T-helper 2 cell treated with Interferon-gamma antibody and Interleukin-4, amounts not matched to agents 5 μg/mL and 100 μg/mL, for 36 hours (primary cell): ENCODE data around the gene CMTR1.
"Not testable (repeated sequence)": the region's sequence is repeated elsewhere in the genome, so short reads cannot be mapped to it uniquely, and the experiment has no call there.

Experiments used
- DNase-seq: peaks from one replicate; pipeline ENCODE4 v3.0.0; 2021; ENCODE audit warnings: low spot score
- H3K27ac Mint-ChIP-seq: one replicate; pipeline ENCODE4 v1.8.0; 2021; ENCODE audit warnings: mild to moderate bottlenecking, mixed read lengths
- H3K27me3 Mint-ChIP-seq: one replicate; pipeline ENCODE4 v1.8.0; 2021; ENCODE audit warnings: low read depth, mixed read lengths
- H3K36me3 Mint-ChIP-seq: one replicate; pipeline ENCODE4 v1.8.0; 2021; ENCODE audit warnings: low read depth, mixed read lengths
- H3K4me1 Mint-ChIP-seq: one replicate; pipeline ENCODE4 v1.8.0; 2021; ENCODE audit warnings: low read depth, mixed read lengths
- H3K4me3 Mint-ChIP-seq: one replicate; pipeline ENCODE4 v1.8.0; 2022; ENCODE audit warnings: mild to moderate bottlenecking, moderate library complexity, mixed read lengths
- H3K9me3 Mint-ChIP-seq: one replicate; pipeline ENCODE4 v1.8.0; 2021; ENCODE audit warnings: mixed read lengths

Gene CMTR1

DNA sequence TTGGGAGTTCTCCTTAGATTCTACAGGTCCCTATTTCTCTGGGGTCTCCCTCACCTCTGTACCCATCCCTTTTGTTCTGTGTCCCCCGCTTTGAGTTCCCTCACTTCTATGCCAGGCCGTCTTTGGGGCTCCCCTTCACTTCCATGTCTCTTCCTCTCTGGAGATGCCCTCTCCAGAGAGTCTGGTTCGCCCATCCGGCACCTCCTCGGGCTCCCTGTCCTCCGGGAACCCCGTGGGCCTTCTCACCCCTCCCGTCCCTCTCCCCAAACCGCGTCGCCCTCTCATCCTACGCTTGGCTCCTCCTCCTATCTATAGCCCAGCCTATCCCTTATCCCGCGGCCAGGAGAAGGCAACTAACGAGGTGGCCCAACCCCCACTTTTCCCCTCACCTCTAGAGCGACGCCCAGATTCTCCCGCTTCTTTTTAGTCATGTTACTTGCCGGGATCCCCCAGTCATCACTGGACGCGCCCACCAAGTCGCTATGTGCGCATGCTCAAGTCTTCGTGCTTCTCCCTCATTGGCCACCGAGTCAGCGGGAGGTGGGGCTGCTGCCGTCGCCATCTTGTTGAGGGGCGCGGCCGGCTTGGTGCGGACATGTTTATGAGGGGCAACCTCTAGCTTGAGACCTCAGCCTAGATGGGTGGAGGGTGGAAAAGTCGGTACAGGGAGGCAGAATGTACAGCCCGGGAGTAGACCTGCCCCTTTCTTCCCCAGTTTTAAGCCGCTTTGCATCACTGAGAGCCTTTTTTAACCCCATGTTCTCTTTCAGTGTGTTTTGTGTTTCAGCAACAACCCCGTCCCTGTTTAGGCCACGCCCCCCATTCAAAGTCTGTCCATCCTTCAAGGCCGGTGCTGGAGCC is 66.6 kb downstream of the CMTR1 start, which contains the start of gene CCDC167:
CCDC167 (minus strand) TSS at position 461 of the 861 bp plus-strand sequence; CDS start at position 431, 30 bp downstream.
- Mint-ChIP-seq H3K27ac (peak within 1 kb of the TSS; percentile 99), H3K4me3 (peak within 1 kb of the TSS; percentile 99)

DNA sequence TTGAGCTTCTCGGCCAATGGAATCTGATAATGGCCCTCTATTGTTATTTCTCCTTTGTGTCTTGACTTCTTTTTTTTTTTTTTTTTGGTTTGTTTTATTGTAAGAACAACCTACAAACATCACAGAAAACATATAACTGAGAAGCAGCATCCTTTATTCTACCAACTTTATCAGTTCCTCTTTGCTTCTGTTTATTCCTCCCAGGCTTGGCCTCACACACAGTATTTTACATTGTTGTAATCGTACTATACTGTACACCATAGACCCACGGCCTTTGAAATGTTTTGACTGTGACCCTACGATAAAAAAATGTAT is 67.2 kb downstream of the CMTR1 start:
- Mint-ChIP-seq H3K4me1 (peaks cover 58% of the 10 kb centered on the region), H3K4me3 (peak overlapping the region; percentile 99), H3K27me3 (no peaks in the 10 kb centered on the region), H3K9me3 (no peaks in the 10 kb centered on the region), H3K36me3 (peaks cover 10% of the 10 kb centered on the region), H3K27ac (peak overlapping the region; percentile 99)
- no peak for DNase-seq

More for the DNA sequence above, 66.6 kb downstream of the CMTR1 start, which contains the start of gene CCDC167:
- Mint-ChIP-seq H3K9me3 (no peaks in the 10 kb centered on the region), H3K27me3 (no peaks in the 10 kb centered on the region), H3K4me1 (peaks cover 59% of the 10 kb centered on the region), H3K36me3 (peaks cover 10% of the 10 kb centered on the region)
- DNase-seq = peak; percentile 97

DNA sequence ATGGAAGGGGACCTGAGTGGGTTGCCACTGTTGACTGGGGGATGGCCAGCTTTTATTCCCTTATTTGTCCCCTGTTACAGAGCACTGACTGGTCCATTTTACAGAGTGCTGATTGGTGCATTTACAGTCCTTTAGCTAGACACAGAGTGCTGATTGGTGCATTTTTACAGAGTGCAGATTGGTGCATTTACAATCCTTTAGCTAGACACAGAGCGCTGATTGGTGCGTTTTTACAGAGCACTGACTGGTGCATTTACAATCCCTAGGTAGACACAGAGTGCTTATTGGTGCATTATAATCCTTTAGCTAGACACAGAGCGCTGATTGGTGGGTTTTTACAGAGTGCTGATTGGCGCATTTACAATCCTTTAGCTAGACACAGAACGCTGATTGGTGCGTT is 67.9 kb downstream of the CMTR1 start:
- H3K4me1 Mint-ChIP-seq = peaks cover 52% of the 10 kb centered on the region
- not testable (repeated sequence) for H3K36me3 Mint-ChIP-seq, H3K9me3 Mint-ChIP-seq, DNase-seq, H3K4me3 Mint-ChIP-seq, H3K27me3 Mint-ChIP-seq
- peak overlapping the region; percentile 15 for H3K27ac Mint-ChIP-seq

DNA sequence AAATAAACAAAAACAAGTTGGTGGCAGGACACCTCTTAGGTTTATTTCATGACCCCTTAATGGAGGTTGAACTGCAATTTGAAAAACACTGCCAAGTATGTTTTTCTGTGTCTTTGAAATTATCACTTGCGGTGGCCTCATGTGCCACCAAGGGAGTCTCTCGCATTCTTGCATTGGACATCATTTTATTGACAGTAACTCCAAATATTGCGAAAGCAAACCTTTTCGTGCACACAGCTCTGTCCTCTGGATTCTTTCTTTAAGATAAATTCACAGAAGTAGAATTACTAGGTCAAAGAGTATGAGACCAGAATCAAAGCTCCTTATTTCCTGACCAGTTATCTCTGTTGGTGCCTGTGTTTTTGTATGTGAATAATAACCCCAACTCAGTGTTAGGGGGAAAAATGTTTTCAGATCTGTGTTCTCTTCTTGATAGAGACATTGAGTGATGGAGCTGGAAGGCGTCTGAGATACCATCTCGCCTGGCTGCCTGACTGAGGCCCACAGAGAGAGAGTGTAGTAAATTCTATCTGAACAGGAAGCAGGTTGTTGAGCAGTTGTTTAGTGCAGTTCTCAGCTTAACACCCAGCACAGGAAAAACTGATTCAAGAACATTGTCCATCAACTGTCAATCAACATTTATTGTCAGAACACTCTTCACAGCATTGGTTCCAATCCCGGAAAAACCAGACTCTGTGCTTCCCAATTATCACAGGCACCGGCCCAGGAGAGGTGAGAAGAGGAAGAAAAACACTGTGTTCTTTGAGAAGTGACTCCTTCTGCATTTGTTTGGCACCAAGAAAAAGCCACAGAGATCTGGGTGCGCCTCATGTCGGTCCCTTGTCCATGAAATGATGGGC is 68.8 kb downstream of the CMTR1 start:
- Mint-ChIP-seq H3K9me3 (no peaks in the 10 kb centered on the region), H3K27me3 (no peaks in the 10 kb centered on the region), H3K36me3 (peaks cover 6% of the 10 kb centered on the region), H3K4me3 (peak overlapping the region; percentile 70), H3K4me1 (peaks cover 49% of the 10 kb centered on the region), H3K27ac (peak overlapping the region; percentile 95)
- peak; percentile 40 for DNase-seq

DNA sequence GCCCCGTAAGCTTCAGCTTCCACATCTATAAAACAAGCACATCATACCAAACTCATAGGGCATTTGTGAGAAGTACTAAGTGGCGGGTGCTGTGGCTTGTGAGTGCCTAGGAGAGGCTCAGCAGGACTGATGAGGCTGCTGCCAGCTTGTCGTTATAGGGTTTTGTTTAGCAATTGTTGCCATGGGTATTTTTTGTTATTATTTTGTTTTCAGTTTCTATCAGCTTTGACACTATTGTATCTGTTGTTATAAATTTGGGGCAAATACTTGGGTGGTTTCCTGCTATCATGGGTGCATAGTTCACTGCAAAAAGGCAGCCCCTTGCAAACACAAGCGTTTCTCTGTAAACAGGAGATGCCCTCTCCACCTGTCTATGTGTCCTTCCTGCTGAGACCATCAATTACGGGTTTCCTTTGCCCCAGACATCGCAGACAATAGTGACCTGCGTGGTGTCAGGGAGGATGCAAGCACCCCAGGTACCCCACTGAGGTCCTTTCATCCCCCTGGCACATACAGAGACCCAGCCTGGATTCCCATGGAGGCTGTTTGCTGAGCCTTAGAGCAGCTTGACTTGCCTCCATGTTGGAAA is 69.8 kb downstream of the CMTR1 start:
- Mint-ChIP-seq H3K27ac (peak overlapping the region; percentile 95), H3K36me3 (peaks cover 6% of the 10 kb centered on the region), H3K4me3 (peak overlapping the region; percentile 70), H3K4me1 (peaks cover 48% of the 10 kb centered on the region), H3K9me3 (no peaks in the 10 kb centered on the region), H3K27me3 (no peaks in the 10 kb centered on the region)
- DNase-seq = peak; percentile 30

DNA sequence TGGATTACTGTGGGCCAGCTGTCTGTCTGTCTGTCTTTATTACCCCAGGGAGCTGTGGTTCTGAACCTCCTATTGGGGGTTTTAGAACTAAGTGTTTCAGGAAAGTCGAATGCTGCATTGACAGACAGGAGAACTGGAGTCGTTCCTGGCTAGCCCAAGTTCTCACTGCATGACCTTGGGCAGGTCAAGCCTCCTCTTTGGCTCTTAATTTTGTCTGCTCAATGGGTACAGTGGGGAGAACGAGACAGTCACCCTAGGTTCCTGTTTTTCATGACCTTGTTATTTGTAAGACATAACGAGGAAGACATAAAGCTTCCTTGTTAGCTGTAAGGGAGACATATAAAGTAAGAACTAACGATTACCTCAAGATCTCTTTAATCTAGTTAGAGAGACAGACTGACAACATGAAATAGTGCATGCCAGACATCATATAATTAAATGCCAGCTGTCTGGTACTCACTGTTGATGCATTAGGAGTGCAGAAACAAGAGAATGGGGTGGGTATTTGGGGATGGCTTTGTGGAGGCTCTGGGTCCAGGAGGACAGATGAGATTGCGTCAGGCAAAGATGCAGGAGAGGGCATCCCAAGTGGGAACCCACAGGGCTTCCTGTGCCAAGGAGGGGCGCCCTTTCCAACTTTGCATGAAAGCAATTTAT is 70.4 kb downstream of the CMTR1 start:
- Mint-ChIP-seq H3K27ac (peak overlapping the region; percentile 95), H3K36me3 (peaks cover 4% of the 10 kb centered on the region), H3K27me3 (no peaks in the 10 kb centered on the region), H3K9me3 (peaks cover 2% of the 10 kb centered on the region), H3K4me1 (peaks cover 51% of the 10 kb centered on the region), H3K4me3 (peak overlapping the region; percentile 70)
- DNase-seq = no peak

DNA sequence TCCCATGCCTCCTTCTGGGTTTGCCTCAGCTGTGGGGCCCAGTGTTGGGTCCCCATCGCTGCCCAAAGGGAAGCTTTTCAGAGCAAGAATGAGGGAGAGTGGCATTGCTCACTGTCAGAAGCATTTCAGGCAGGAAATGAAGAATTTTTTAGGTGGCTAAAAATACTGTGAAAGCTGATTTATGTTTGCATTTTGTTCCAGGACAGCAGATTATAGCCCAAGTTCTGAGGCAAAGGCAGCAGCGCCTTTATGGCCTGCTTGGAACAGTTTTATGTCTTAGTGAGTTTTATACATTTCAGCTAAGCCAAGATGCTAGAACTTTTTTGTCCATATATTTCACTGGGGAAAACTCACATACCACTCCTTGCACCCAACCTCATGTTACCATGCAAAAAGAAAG is 71.0 kb downstream of the CMTR1 start:
- H3K4me3 Mint-ChIP-seq = no peak overlapping the region
- peaks cover 4% of the 10 kb centered on the region for H3K36me3 Mint-ChIP-seq

DNA sequence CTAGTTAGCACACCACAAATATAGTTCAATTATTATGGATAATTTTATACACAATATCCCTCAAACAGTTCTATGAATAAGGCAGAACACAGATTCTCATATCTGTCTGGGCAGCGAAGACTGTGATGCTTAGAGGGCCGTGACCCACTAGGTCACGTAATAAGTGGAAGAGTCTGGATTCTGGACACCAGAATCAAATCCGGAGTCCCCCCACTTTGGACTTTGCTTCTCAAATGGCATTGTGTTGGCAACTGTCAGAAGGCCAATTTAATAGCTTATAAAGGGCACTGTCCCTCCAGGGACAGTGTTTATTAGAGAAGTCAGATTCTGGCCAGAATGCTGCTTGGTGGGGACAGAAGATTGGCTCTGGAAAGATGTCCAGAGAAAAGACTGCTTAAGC is 73.5 kb downstream of the CMTR1 start:
- H3K27me3 Mint-ChIP-seq = no peaks in the 10 kb centered on the region
- no peak for DNase-seq
- peaks cover 38% of the 10 kb centered on the region for H3K4me1 Mint-ChIP-seq
- H3K27ac Mint-ChIP-seq = no peak overlapping the region
- H3K9me3 Mint-ChIP-seq = peaks cover 4% of the 10 kb centered on the region
- H3K4me3 Mint-ChIP-seq = no peak overlapping the region
- H3K36me3 Mint-ChIP-seq = peaks cover 2% of the 10 kb centered on the region

More for the DNA sequence above, 71.0 kb downstream of the CMTR1 start:
- no peak for DNase-seq
- no peak overlapping the region for H3K27ac Mint-ChIP-seq
- no peaks in the 10 kb centered on the region for H3K27me3 Mint-ChIP-seq
- peaks cover 48% of the 10 kb centered on the region for H3K4me1 Mint-ChIP-seq
- peaks cover 4% of the 10 kb centered on the region for H3K9me3 Mint-ChIP-seq

DNA sequence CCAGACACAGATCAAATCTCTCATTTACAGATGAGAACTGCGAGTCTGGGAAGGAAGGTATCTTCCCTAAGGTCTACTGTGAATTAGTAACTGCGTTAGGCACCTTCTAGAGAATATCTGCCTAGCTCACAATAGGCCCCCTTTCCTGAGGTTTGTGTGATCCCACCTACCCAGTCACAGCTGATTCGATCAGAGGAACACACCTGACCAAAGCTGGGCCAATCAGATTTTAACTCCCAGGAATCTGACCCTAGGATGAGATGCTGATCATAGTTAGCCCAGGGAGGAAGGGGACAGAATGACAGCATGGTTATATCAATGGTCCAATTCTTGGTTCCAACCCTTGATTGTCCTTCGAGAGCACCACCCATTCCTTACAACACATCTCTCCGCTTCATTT is 74.1 kb downstream of the CMTR1 start:
- Mint-ChIP-seq H3K27me3 (no peaks in the 10 kb centered on the region), H3K4me3 (no peak overlapping the region), H3K36me3 (peaks cover 2% of the 10 kb centered on the region), H3K4me1 (peaks cover 34% of the 10 kb centered on the region), H3K27ac (no peak overlapping the region), H3K9me3 (peaks cover 4% of the 10 kb centered on the region)
- DNase-seq = no peak

DNA sequence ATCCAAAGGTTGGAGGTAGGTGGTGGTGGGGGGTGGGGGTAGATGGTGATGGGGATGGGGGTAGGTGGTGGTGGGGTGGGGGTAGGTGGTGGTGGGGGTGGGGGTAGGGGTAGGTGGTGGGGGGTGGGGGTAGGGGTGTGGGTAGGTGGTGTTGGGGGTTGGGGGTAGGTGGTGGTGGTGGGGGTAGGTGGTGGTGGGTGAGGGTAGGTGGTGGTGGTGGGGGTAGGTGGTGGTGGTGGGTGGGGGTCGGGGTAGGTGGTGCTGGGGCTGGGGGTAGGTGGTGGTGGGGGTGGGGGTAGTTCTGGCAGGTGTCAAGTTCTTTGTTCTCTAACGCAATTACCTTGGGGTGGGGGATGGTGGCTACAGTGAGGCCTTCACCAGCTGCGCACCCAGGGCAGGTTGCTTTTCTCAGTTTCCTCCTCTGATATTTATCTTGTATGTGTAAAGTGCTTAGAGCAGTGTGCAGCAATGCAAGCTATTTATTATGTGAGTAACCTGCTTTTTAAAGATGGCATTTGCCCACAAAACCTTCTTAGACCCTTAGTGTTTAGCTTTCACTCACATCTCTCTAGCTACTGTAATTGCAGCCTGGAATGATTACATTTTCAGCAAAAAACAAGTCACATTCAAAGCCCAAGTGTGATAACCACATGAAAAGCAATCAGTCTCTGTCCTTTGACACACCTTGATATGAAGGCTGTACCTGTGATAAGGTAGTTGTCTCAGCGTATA is 74.8 kb downstream of the CMTR1 start:
- no peaks in the 10 kb centered on the region for H3K27me3 Mint-ChIP-seq
- H3K4me1 Mint-ChIP-seq = peaks cover 26% of the 10 kb centered on the region
- peak; percentile 49 for DNase-seq
- H3K27ac Mint-ChIP-seq = peak overlapping the region; percentile 49
- peaks cover 2% of the 10 kb centered on the region for H3K36me3 Mint-ChIP-seq
- H3K9me3 Mint-ChIP-seq = peaks cover 4% of the 10 kb centered on the region
- H3K4me3 Mint-ChIP-seq = peak overlapping the region; percentile 13

DNA sequence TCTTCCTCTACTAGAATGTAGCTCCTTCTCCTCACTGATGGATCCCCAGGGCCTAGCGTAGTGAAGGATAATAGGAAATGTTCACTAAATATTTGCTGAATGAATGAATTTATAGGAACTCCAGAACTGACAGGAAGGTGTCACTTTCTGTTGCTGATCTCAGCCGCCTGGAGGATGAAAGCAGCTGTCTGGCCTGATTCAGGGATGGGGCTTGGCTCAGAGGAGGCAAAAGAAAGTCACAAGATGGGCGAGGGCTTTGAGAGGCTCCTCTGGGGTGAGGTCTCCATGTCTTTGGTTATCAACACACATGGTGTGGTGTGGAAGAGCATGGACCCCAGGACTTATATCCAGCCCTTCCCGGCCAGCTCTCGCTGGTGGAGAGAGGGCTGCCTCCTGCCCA is 78.2 kb downstream of the CMTR1 start:
- Mint-ChIP-seq H3K27ac (no peak overlapping the region), H3K27me3 (no peaks in the 10 kb centered on the region), H3K4me3 (no peak overlapping the region), H3K4me1 (peaks cover 33% of the 10 kb centered on the region), H3K9me3 (peaks cover 4% of the 10 kb centered on the region), H3K36me3 (peaks cover 2% of the 10 kb centered on the region)
- no peak for DNase-seq

DNA sequence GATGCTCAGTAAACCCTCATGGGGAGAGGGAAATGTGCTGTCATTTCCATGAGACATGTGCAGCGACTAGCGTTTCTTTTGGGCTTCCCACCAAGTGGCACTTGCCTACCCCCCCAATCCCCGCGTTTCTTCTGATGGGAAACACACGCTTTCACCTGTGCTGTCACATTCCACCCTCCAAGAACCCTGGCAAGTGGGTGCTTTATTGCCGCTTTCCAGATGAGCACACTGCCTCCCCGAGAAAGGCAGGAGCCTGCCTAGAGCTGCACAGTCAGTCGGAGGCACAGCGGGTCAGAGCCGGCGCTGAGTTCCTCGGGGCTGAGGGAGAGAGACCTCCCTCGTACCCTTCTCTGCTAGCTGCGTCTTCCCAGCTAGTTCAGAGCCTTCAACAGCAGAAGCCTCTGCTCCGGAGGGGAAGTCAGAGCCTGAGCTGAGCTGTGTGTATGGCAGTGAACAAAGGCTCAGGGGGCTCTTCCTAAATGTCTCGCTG is 78.9 kb downstream of the CMTR1 start:
- Mint-ChIP-seq H3K4me1 (peaks cover 41% of the 10 kb centered on the region), H3K36me3 (peaks cover 2% of the 10 kb centered on the region), H3K4me3 (no peak overlapping the region), H3K27me3 (no peaks in the 10 kb centered on the region), H3K27ac (no peak overlapping the region), H3K9me3 (peaks cover 4% of the 10 kb centered on the region)
- no peak for DNase-seq
